HG03378 (cell line): Measurements from ENCODE around the gene NDUFS1.
"Not testable (repeated sequence)": the region's sequence is repeated elsewhere in the genome, so short reads cannot be mapped to it uniquely, and the experiment has no call there.

ENCODE experiments used
- ATAC-seq: cut with Tn5 transposase; IDR thresholded peaks from one replicate; pipeline ENCODE4 v1.9.1; 2021; ENCODE audit warnings: mild to moderate bottlenecking, moderate library complexity; ENCODE audit not compliant: unreplicated experiment

The NDUFS1 gene

GRCh38 chr2:206159346-206160124 lies at the start of gene NDUFS1, which contains the start of gene EEF1B2:
Gene NDUFS1 (minus strand): TSS chr2:206159444. CDS start chr2:206153678, 5,766 bp downstream.
Gene EEF1B2 (plus strand): TSS chr2:206159895. CDS start chr2:206159980, 85 bp downstream.
- peak; percentile 88 for ATAC-seq

DNA sequence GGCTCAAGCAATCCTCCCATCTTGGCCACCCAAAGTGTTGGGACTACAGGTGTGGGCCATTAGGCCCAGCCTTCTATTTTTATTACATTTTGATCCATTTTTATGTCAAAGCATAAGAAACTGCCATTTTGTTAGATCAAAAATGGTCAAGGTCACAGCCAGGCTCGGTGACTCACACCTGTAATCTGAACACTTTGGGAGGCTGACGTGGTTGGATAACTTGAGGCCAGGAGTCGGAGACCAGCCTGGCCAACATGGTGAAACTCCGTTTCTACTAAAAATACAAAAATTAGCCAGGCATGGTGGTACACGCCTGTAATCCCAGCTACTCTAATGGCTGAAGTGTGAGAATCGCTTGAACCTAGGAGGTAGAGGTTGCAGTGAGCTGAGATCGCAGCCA lies 49.7 kb upstream of the NDUFS1 start:
- ATAC-seq, result no peak

DNA sequence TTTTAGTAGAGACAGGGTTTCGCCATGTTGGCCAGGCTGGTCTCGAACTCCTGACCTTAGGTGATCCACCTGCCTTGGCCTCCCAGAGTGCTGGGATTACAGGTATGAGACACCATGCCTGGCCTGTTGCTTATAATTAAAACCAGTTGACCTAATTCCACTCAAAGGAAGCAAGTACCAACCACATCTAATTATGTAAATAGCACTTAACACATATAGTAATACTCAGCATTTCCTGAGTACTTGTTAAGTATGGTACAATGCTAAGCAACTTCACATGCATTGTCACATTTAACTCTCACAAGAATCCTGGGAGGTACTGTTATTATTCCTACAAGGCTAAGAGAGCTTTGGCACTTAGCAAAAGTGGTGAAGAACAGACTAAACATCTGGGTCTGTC lies 48.1 kb upstream of the NDUFS1 start:
- not testable (repeated sequence) for ATAC-seq

GRCh38 chr2:206204710-206205109 lies 45.5 kb upstream of the NDUFS1 start:
- no peak for ATAC-seq

DNA sequence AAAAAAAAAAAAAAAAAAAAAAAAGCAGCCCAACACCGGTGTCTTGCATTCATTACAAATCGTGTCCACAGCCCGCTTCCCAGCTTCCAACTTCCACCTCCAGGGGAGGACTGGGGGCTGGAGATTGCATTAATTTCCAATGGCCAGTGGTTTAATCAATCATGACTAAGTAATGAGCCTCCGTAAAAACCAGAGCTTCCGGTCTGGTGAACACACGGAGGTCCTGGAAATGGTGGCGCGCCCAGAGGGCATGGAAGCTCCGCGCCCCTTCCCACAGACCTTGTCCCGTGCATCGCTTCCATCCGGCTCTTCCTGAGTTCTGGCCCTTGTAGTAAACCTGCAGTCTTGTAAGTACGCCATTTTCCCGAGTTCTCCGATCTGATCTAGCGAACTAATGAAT lies 44.1 kb upstream of the NDUFS1 start:
- ATAC-seq, result no peak

DNA sequence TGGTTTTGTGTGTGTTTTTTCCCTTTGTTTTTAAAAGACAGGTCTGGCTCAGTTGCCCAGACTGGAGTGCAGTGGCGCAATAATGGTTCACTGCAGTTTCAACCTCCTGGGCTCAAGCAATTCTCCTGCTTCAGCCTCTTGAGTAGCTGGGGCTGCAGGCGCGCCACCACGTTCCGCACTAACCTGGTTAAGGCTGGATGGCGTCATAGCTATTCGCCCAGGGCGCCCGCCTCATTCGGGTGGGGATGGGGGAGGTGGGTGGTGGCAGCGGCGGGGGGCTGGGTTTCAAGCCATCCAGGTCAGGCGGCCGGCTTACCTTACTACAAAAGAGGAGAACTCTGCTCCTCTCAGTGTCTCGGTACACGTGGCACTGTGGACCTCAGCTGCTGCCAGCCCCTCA lies 43.2 kb upstream of the NDUFS1 start:
- no peak for ATAC-seq

DNA sequence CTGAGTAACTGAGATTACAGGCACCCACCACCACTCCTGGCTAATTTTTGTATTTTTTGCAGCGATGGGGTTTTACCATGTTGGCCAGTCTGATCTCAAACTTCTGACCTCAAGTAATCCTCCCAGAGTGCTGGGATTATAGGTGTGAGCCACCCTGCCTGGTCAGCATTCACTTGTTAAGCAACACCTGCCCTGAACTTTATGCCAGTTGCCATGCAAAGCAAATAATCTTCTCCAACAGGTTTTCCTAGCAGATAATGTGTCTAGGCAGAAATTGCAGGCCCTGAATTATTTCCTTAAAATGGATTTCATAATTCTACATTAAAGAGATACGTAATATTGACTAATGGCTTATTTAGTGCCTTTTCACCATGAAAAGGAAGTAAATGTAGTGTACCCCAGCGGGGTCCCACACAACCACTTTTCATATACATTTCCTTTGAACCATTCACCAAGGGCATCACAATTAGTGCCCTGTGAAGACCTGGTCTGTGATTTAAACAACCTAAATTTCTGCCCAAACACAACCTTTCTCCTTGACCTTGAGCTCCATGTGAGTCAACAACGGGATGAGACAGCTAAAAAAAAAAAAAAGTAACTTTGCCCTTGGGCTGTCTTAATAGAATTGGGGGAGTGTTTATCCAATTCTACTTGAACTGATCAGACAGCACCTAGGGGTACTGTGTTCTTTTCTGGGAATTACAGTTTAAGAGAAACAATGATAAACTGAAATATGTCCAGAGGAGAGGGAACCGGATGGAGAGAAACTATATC lies 42.0 kb upstream of the NDUFS1 start:
- no peak for ATAC-seq

- no peak for ATAC-seq
These were observed 39.4 kb upstream of the NDUFS1 start for GRCh38 chr2:206198677-206199076.

DNA sequence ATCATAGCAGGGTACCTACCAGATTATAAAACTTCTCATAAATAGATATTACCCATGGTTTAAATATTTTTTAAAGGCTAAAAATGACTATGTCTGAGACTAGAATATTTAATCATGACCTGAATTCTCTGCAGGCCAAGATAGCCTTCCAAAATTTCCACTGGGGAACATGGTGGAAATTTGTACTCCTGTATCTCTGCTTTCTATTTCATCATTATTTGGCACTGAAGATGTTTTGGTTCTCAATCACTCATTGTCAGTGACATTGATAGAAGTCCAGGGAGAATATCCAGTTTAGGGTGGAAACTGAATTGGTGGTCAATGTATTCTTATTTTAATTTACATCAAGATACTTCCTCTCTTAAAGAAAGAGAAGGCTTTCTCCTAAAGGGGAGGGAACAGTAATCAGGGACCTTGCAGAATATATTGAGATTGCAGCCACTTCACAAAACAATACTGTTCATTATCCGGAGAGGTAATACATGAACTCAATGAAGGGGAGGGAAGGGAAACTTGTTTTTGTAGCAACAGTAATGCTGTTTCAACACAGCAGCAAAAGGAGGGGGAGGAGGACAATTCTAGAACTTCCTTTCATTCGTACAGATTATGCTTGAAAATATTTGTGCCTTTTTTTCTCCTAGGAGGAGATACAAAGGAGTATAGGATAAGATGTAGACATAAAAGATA lies 34.6 kb upstream of the NDUFS1 start:
- ATAC-seq, result no peak

- no peak for ATAC-seq
These were observed 32.9 kb upstream of the NDUFS1 start for GRCh38 chr2:206192157-206192556.

DNA sequence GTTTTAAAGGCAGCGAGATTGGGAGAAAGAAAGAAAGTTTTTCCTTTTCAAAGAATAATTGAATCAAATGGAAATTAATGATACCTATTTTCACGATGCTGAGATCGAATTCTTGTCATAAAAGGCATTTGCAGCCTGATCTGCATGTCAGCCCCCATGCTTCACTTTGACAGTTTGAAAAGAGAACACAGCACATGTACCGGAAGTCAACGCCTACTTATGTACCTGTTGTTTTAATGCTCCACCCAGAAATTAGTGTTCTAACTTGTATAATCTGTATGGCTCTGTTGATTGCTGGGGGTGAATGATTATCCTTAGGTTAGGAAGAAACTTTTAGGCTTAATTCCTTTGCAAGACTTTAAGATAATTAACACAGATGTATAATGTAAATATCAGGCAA lies 31.4 kb upstream of the NDUFS1 start:
- ATAC-seq, result no peak

GRCh38 chr2:206190111-206190510 lies 30.9 kb upstream of the NDUFS1 start:
- ATAC-seq, result no peak

DNA sequence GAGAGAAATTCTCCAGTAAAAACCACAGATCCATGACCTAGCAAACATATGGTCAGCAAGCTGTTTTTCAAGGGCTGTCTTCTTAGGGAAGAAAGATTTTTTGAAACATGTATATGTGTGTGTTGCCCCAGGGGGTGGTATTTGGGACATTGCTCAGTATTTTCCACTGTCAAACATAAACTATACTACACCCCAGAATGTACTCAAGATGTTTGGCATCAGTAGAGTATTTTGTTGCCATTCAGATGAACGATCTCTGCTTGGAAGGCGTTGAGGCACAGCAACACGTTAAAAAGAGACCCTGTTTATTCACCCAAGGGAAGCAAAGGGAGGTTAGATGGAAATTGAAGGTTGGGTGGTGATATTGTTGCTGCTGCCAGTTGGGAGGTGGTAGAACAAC lies 30.4 kb upstream of the NDUFS1 start:
- no peak for ATAC-seq

- ATAC-seq, result not testable (repeated sequence)
These were observed 22.3 kb upstream of the NDUFS1 start for GRCh38 chr2:206181526-206181925.

GRCh38 chr2:206176901-206177300 lies 17.7 kb upstream of the NDUFS1 start:
- ATAC-seq, result no peak

- no peak for ATAC-seq
These were observed 16.9 kb upstream of the NDUFS1 start for GRCh38 chr2:206176121-206176520.

GRCh38 chr2:206173147-206173546 lies 13.9 kb upstream of the NDUFS1 start:
- no peak for ATAC-seq

GRCh38 chr2:206171624-206172397 lies 12.6 kb upstream of the NDUFS1 start:
- not testable (repeated sequence) for ATAC-seq

DNA sequence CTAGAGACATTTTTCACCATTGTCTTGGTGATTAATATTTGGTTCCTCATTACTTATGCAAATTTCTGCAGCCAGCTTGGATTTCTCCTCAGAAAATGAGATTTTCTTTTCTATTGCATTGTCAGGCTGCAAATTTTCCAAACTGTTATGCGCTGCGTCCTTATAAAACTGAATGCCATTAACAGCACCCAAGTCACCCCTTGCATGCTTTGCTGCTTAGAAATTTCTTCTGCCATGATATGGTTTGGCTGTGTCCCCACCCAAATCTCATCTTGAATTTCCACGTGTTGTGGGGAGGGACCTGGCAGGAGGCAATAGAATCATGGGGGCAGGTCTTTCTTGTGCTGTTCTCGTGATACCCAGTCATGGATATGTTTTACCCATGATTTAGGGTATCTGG lies 9.0 kb upstream of the NDUFS1 start:
- not testable (repeated sequence) for ATAC-seq

DNA sequence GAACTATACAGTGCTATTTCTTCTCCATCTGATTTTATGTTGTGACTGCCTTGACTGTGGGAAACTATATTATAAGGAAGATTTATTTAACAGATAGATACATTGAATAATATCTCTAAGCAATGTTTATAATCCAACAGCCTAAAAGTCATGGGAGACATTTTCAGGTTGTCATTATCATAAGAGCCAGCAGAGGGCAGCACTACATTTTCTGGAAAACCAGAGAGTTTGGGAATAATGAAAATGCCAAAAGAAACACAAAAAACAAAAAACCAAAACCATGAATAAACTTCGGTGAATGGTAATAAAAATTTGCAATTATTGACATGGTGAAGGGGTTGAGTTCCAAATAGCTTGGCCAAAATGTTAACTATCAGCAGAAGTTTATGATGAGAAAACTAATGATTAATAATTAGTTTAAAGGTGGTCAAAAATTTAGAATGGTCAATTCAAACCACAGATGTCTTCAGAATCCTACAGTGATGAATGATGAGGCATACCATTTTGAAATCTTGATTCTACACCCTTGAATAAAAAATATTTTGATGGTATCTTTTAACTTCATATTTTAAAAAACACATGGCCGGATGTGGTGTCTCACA lies 5.1 kb upstream of the NDUFS1 start:
- ATAC-seq, result no peak
